SU-DHL-6 (cell line): ENCODE measurements around the gene FAM118A.

Experiments
- H2AFZ ChIP-seq: fragments of 200-600 bp; sonication (generic); 2 replicates; pipeline ENCODE4 v1.6.1; 2014; ENCODE audit warnings: low read depth, mild to moderate bottlenecking, moderate library complexity, mixed read lengths, antibody characterized with exemption, low read length; ENCODE audit not compliant: severe bottlenecking
- H3F3A ChIP-seq: fragments of 200-600 bp; shearing (Covaris generic); 2 replicates; pipeline ENCODE4 v1.6.0; 2016; ENCODE audit warnings: antibody characterized with exemption, mild to moderate bottlenecking; ENCODE audit not compliant: insufficient read depth
- H3K27ac ChIP-seq: fragments of 200-600 bp; sonication (generic); 2 replicates; pipeline ENCODE4 v1.5.1; 2016; ENCODE audit warnings: low read depth, mild to moderate bottlenecking, low read length, moderate library complexity, mixed read lengths
- H3K27me3 ChIP-seq: fragments of 200-600 bp; sonication (generic), shearing (Covaris generic); 2 replicates; pipeline ENCODE4 v1.6.0; 2014; ENCODE audit warnings: mild to moderate bottlenecking, low read length
- H3K36me3 ChIP-seq: fragments of 200-600 bp; sonication (generic); 2 replicates; pipeline ENCODE4 v1.6.1; 2014; ENCODE audit warnings: mild to moderate bottlenecking, low read length, mixed read lengths
- H3K4me2 ChIP-seq: fragments of 300-600, 200-600 bp; shearing (Covaris generic), sonication (generic); 2 replicates; pipeline ENCODE4 v1.6.0; 2014; ENCODE audit warnings: low read length, low read depth, mild to moderate bottlenecking; ENCODE audit not compliant: poor library complexity, severe bottlenecking
- H3K4me3 ChIP-seq: fragments of 200-600 bp; sonication (generic); 2 replicates; pipeline ENCODE4 v1.5.1; 2014; ENCODE audit warnings: antibody characterized with exemption, low read length, mild to moderate bottlenecking, mixed read lengths; ENCODE audit not compliant: insufficient read depth, poor library complexity, severe bottlenecking
- H3K79me2 ChIP-seq: fragments of 200-600 bp; sonication (generic); 2 replicates; pipeline ENCODE4 v1.6.1; 2014; ENCODE audit warnings: mild to moderate bottlenecking, low read length, moderate library complexity; ENCODE audit not compliant: insufficient read depth
- H3K9ac ChIP-seq: fragments of 200-600 bp; sonication (generic); 2 replicates; pipeline ENCODE4 v1.7.0; 2014; ENCODE audit warnings: mild to moderate bottlenecking, low read length
- H3K9me2 ChIP-seq: fragments of 200-600 bp; sonication (generic); replicated peaks from 2 replicates; pipeline ENCODE4 v1.6.1; 2014; ENCODE audit warnings: low read length; ENCODE audit not compliant: insufficient read depth
- H3K9me3 ChIP-seq: fragments of 200-600 bp; sonication (generic); 2 replicates; pipeline ENCODE4 v1.6.1; 2014; ENCODE audit warnings: low read length, mixed read lengths; ENCODE audit not compliant: insufficient read depth
- H4K20me1 ChIP-seq: fragments of 200-600 bp; sonication (generic); 2 replicates; pipeline ENCODE4 v1.6.1; 2014; ENCODE audit warnings: low read depth, mild to moderate bottlenecking, antibody characterized with exemption, low read length, moderate library complexity, mixed read lengths
- EZH2phosphoT487 ChIP-seq: fragments of 200-600 bp; sonication (generic), shearing (Covaris generic); conservative IDR thresholded peaks from 2 replicates; pipeline ENCODE4 v1.6.1; 2018; ENCODE audit warnings: mild to moderate bottlenecking, antibody characterized with exemption, low read length, moderate library complexity, mixed read lengths
- TF ChIP-seq, protein P1 (sequence below): fragments of 200-600 bp; sonication (generic); IDR thresholded peaks from one replicate; pipeline ENCODE4 v1.5.1; 2017; ENCODE audit warnings: antibody characterized with exemption, mild to moderate bottlenecking, low read length, moderate library complexity; ENCODE audit not compliant: insufficient read depth, poor library complexity, severe bottlenecking

FAM118A gene

DNA sequence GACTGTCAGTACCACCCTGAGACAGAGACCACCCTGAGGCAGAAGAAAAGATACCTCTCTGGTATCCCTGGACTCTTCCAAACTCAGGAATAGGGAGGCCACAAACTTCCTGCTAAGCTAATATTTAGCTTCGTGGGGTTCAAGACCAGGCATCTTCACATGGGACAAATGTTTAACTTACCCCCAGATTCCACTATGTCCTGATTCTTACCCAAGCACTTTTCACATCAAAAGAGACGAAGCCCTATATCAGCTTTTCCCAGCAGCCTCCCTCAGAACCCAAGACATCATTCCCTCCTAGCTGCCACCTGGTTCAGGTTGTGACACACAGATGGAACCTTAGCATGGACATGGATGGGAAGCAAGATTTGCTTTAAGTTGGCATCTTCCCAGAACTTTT lies 71.6 kb downstream of the FAM118A start:
- no peaks in the 10 kb centered on the region for H3K9me3 ChIP-seq
- no peaks in the 10 kb centered on the region for H3K9me2 ChIP-seq
- H2AFZ ChIP-seq: no peak overlapping the region
- no peaks in the 10 kb centered on the region for H3F3A ChIP-seq
- no peak overlapping the region for H3K4me2 ChIP-seq
- no peaks in the 10 kb centered on the region for H3K36me3 ChIP-seq
- no peak overlapping the region for H3K4me3 ChIP-seq
- H3K9ac ChIP-seq: no peak overlapping the region
- no peaks in the 10 kb centered on the region for H3K79me2 ChIP-seq
- H3K27me3 ChIP-seq: no peaks in the 10 kb centered on the region
- H4K20me1 ChIP-seq: no peaks in the 10 kb centered on the region
- TF ChIP-seq EZH2phosphoT487: no peak
- TF ChIP-seq, protein P1, sequence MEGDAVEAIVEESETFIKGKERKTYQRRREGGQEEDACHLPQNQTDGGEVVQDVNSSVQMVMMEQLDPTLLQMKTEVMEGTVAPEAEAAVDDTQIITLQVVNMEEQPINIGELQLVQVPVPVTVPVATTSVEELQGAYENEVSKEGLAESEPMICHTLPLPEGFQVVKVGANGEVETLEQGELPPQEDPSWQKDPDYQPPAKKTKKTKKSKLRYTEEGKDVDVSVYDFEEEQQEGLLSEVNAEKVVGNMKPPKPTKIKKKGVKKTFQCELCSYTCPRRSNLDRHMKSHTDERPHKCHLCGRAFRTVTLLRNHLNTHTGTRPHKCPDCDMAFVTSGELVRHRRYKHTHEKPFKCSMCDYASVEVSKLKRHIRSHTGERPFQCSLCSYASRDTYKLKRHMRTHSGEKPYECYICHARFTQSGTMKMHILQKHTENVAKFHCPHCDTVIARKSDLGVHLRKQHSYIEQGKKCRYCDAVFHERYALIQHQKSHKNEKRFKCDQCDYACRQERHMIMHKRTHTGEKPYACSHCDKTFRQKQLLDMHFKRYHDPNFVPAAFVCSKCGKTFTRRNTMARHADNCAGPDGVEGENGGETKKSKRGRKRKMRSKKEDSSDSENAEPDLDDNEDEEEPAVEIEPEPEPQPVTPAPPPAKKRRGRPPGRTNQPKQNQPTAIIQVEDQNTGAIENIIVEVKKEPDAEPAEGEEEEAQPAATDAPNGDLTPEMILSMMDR: no peak
- H3K27ac ChIP-seq: no peak overlapping the region

DNA sequence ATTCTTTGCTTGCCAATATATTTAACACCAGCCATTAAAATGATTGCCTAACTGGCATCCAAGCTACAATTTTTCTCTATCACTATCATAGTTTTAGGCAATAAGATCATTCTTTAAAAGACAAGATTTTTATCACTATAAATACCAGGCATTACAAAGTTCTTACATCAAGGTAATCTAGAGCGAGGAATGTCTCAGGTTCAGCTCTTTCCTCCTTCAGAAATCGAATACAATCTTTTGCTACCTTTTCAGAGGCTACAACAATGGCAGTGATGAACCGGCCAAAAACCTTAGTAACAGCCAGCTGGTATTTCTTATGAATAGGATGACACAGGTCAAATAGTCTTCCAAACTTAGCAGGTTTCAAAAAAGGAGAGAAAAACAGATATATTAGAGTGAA lies 79.8 kb downstream of the FAM118A start:
- no peaks in the 10 kb centered on the region for H3K9me3 ChIP-seq
- TF ChIP-seq, protein P1: no peak
- no peak for TF ChIP-seq EZH2phosphoT487
- no peak overlapping the region for H3K27ac ChIP-seq

More for the DNA sequence above, 79.8 kb downstream of the FAM118A start:
- Histone ChIP-seq H3K36me3 (no peaks in the 10 kb centered on the region), H3K9me2 (no peaks in the 10 kb centered on the region), H3F3A (no peaks in the 10 kb centered on the region), H3K27me3 (no peaks in the 10 kb centered on the region), H4K20me1 (no peaks in the 10 kb centered on the region), H3K9ac (no peak overlapping the region), H2AFZ (no peak overlapping the region), H3K4me2 (no peak overlapping the region), H3K79me2 (no peaks in the 10 kb centered on the region), H3K4me3 (no peak overlapping the region)
